GM23338 (cell line): ENCODE measurements around the gene SLC45A2.

Source experiments
- POLR2AphosphoS5 ChIP-seq: IDR thresholded peaks from 2 replicates; pipeline ENCODE4 v1.6.1; 2016; ENCODE audit warnings: antibody characterized with exemption, low read depth
- TF ChIP-seq, protein P1 (sequence below), 2 experiments: fragments of 200-600 bp in 1 of 2; sonication (generic) in 1 of 2; conservative IDR thresholded peaks; 2 replicates each; pipeline versions ENCODE4 v1.5.1 to v1.6.1; 2016 to 2017; ENCODE audit warnings: antibody characterized with exemption in 2 of 2, low read depth in 2 of 2, mild to moderate bottlenecking in 2 of 2, moderate library complexity in 1 of 2
- TF ChIP-seq, protein P2 (sequence below): IDR thresholded peaks from one replicate; pipeline ENCODE4 v1.6.1; 2018; ENCODE audit warnings: antibody characterized with exemption; ENCODE audit not compliant: unreplicated experiment

DNA sequence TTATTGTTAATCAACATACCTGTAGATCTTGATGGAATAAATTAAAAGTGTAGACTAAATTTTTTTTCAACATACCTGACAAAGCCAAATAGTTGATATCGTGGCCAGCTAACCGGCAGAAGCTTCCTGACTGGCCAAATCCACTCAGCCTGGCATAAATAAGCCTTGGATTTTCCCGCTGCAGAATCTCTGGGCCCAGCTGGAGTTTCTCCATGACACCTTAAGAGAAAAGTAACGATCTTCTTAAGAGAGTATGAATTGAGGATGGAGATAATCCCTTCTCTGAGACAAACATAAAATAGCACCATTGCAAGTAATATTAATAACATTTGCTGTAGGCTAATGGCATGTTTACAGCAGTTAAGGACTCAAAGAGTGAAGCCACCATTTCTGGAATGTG, 21.2 kb upstream of the SLC45A2 start:
- TF ChIP-seq, protein P1, sequence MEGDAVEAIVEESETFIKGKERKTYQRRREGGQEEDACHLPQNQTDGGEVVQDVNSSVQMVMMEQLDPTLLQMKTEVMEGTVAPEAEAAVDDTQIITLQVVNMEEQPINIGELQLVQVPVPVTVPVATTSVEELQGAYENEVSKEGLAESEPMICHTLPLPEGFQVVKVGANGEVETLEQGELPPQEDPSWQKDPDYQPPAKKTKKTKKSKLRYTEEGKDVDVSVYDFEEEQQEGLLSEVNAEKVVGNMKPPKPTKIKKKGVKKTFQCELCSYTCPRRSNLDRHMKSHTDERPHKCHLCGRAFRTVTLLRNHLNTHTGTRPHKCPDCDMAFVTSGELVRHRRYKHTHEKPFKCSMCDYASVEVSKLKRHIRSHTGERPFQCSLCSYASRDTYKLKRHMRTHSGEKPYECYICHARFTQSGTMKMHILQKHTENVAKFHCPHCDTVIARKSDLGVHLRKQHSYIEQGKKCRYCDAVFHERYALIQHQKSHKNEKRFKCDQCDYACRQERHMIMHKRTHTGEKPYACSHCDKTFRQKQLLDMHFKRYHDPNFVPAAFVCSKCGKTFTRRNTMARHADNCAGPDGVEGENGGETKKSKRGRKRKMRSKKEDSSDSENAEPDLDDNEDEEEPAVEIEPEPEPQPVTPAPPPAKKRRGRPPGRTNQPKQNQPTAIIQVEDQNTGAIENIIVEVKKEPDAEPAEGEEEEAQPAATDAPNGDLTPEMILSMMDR (conservative IDR thresholded peaks at IDR 0.05; ENCODE audit: low read depth in 2 of 2): no peak
- no peak for TF ChIP-seq POLR2AphosphoS5
- TF ChIP-seq, protein P2, sequence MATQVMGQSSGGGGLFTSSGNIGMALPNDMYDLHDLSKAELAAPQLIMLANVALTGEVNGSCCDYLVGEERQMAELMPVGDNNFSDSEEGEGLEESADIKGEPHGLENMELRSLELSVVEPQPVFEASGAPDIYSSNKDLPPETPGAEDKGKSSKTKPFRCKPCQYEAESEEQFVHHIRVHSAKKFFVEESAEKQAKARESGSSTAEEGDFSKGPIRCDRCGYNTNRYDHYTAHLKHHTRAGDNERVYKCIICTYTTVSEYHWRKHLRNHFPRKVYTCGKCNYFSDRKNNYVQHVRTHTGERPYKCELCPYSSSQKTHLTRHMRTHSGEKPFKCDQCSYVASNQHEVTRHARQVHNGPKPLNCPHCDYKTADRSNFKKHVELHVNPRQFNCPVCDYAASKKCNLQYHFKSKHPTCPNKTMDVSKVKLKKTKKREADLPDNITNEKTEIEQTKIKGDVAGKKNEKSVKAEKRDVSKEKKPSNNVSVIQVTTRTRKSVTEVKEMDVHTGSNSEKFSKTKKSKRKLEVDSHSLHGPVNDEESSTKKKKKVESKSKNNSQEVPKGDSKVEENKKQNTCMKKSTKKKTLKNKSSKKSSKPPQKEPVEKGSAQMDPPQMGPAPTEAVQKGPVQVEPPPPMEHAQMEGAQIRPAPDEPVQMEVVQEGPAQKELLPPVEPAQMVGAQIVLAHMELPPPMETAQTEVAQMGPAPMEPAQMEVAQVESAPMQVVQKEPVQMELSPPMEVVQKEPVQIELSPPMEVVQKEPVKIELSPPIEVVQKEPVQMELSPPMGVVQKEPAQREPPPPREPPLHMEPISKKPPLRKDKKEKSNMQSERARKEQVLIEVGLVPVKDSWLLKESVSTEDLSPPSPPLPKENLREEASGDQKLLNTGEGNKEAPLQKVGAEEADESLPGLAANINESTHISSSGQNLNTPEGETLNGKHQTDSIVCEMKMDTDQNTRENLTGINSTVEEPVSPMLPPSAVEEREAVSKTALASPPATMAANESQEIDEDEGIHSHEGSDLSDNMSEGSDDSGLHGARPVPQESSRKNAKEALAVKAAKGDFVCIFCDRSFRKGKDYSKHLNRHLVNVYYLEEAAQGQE: no peak
